ENCODE results near the gene MYO1G. TPM values are rescaled to one million over a fixed set of nuclear protein-coding genes. Genes with fewer than 3 reads are reported as not detected.

The MYO1G gene
- total and polyA plus RNA-seq, 4 experiments from 2014 or later: 92.9 to 168 (median 119) TPM

DNA sequence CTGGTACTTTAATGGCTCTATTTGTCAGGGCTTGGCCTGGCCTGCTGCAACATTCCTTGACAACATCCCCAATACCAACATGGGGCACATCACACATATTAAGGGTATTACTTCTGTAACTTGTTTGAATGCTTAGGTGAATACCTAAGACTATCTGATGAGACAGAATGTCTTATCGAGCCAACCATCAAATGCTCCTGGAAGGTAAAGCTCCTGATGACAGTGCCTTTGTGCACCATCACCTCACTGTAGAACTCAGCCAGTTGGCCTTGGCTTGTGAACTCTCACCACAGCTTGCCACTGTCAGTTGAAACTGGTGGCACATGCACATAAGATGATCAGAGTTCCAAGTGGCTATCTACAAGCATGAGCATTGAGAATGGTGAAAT, 3.7 kb upstream of the MYO1G start:
- intact Hi-C loops (cut with micrococcal nuclease): no loop called here
- Histone ChIP-seq H3K9me3 (ENCODE audit: control insufficient read depth in 1 of 2, low read length in 2 of 2) (no peaks in the 10 kb centered on the region), H3K27me3 (ENCODE audit: insufficient read depth, low read length) (no peaks in the 10 kb centered on the region), H3K4me3 (ENCODE audit: low read length in 2 of 2) (no peak overlapping the region), H3K4me1 (ENCODE audit: insufficient read depth, low read length) (peaks cover 76% of the 10 kb centered on the region), H3K36me3 (ENCODE audit: insufficient read depth, low read length) (peaks cover 30% of the 10 kb centered on the region), H3K27ac (ENCODE audit: low read depth, low read length) (peak overlapping the region; percentile 2)
- Mint-ChIP-seq H3K36me3 (peaks cover 42 to 71% of the 10 kb centered on the region in 2 donors), H3K9me3 (peaks cover 0 to 3% (median 0%) of the 10 kb centered on the region in 8 donors), H3K27ac (peak overlapping the region; percentile 11 to 98 (median 49)), H3K4me1 (peaks cover 55 to 100% (median 71%) of the 10 kb centered on the region in 4 donors), H3K27me3 (no peaks in the 10 kb centered on the region), H3K4me3 (peak overlapping the region in 3 of 8 donors; percentile 22 to 33 (median 27))
- peak in 1 of 5 donors; percentile 36 for DNase-seq
- POLR2A ChIA-PET (ENCODE audit: partially characterized antibody): interaction anchor here (0.6 to 21.9 kb wide), 6 partner anchors 9 to 134 kb away, joined by 3 to 551 read pairs (median 8); partner anchors contain the start of genes CCM2 and H2AZ2
- CTCF ChIA-PET (ENCODE audit: partially characterized antibody): interaction anchor here (0.6 to 3.9 kb wide), 6 partner anchors 9 to 70 kb away, joined by 3 to 21 read pairs (median 3); no protein-coding TSS in a partner anchor

DNA sequence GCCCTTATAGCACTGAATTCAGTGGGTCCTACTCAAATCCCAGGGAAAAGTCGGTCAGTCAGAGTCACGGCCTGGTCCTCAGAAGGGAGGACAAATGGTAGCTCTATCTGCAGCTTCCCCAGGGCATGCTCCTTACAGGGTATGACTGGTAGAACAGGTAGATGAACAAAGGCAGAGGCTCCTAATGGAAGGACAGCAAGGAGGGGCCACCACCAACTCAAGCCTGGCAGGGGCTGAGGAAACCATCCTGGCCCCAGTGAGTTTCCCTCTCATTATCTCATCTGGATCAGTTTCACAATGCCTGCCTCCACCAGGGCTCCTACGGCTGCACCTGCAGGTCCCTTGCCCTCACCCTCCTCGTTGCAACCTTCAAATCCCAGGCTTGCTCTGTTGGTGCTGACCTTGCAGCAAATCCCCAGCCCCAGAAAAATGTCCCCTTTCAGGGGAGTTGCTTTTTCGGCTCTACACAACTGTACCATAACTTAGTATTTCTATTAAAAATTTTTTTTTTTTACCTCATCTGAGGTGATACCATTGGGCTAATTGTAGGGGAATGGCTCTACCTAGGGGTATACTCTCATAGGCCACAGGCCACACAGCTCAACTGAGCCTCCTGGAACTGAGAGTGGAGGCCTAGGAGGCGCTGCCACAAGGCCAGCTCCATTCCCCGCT, 2.4 kb upstream of the MYO1G start:
- Histone ChIP-seq H3K36me3 (ENCODE audit: insufficient read depth, low read length) (peaks cover 39% of the 10 kb centered on the region), H3K4me1 (ENCODE audit: insufficient read depth, low read length) (peaks cover 78% of the 10 kb centered on the region), H3K4me3 (ENCODE audit: low read length in 2 of 2) (no peak overlapping the region), H3K9me3 (ENCODE audit: control insufficient read depth in 1 of 2, low read length in 2 of 2) (no peaks in the 10 kb centered on the region), H3K27ac (ENCODE audit: low read depth, low read length) (peak overlapping the region; percentile 85), H3K27me3 (ENCODE audit: insufficient read depth, low read length) (no peaks in the 10 kb centered on the region)
- ChIA-PET CTCF (ENCODE audit: partially characterized antibody) (interaction anchor here (1.0 to 5.3 kb wide), 3 partner anchors 8 to 154 kb away, joined by 3 to 42 read pairs (median 21); partner anchors contain the start of gene CCM2), POLR2A (ENCODE audit: partially characterized antibody) (interaction anchor here (0.9 to 21.9 kb wide), 4 partner anchors 9 to 49 kb away, joined by 4 to 551 read pairs (median 242); partner anchors contain the start of gene CCM2)
- peak overlapping the region; percentile 96 to 99 (median 98) for H3K27ac Mint-ChIP-seq
- H3K4me3 Mint-ChIP-seq: peak overlapping the region; percentile 52 to 99 (median 97)
- peaks cover 54 to 100% (median 72%) of the 10 kb centered on the region in 4 donors for H3K4me1 Mint-ChIP-seq
- H3K27me3 Mint-ChIP-seq: no peaks in the 10 kb centered on the region
- peak in 1 of 5 donors; percentile 60 for DNase-seq
- H3K9me3 Mint-ChIP-seq: peaks cover 0 to 1% (median 0%) of the 10 kb centered on the region in 8 donors
- H3K36me3 Mint-ChIP-seq: peaks cover 46 to 76% of the 10 kb centered on the region in 2 donors
- intact Hi-C loops (cut with micrococcal nuclease): no loop called here

DNA sequence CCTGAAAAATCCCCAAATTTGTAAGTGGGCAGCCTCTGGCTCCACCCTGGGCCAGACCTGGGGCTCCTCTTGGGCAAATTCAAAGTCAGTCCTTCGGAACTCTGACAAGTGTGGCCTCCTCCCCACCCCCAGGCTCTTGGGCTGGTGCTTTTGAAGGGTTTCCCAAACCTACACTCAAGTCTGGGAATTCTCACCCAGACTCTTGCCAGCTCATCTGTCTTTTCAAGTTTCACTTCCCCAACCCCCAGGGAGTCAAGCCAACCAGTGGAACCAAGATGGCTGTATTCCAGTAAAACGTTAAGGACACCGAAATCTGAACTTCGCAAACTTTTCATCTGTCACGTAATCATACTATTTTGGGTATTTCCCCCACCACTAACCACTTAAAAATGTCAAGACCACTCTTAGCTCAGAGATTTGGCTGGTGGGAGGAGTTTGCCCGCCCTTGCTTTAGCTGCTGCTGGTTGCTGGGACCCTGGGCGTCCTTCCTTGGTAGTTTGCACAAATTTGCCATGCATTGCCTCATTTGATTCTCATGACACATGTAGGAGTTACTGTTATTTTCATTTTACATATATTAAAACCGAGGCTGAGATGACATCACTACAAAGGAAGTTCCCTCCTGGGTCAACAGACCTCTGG, 1.7 kb upstream of the MYO1G start:
- intact Hi-C loops (cut with micrococcal nuclease): no loop called here
- peaks cover 49 to 100% (median 70%) of the 10 kb centered on the region in 4 donors for H3K4me1 Mint-ChIP-seq
- peak overlapping the region in 1 of 2 donors; percentile 2 for H3K4me3 ChIP-seq (ENCODE audit: low read length in 2 of 2)
- peak; percentile 51 to 96 (median 64) for DNase-seq
- H3K4me3 Mint-ChIP-seq: peak overlapping the region; percentile 52 to 99 (median 97)
- no peaks in the 10 kb centered on the region for H3K27me3 Mint-ChIP-seq
- H3K27ac ChIP-seq (ENCODE audit: low read depth, low read length): peak overlapping the region; percentile 85
- CTCF ChIA-PET (ENCODE audit: partially characterized antibody): interaction anchor here (1.0 to 5.3 kb wide), 3 partner anchors 21 to 155 kb away, joined by 3 to 42 read pairs (median 3); partner anchors contain the start of gene CCM2
- H3K36me3 Mint-ChIP-seq: peaks cover 41 to 71% of the 10 kb centered on the region in 2 donors
- no peaks in the 10 kb centered on the region for H3K27me3 ChIP-seq (ENCODE audit: insufficient read depth, low read length)
- H3K4me1 ChIP-seq (ENCODE audit: insufficient read depth, low read length): peaks cover 78% of the 10 kb centered on the region
- H3K27ac Mint-ChIP-seq: peak overlapping the region; percentile 96 to 99 (median 98)
- POLR2A ChIA-PET (ENCODE audit: partially characterized antibody): interaction anchor here (1.2 to 21.9 kb wide), 6 partner anchors 8 to 156 kb away, joined by 4 to 551 read pairs (median 12); partner anchors contain the start of genes CCM2, H2AZ2 and TBRG4
- no peaks in the 10 kb centered on the region for H3K9me3 ChIP-seq (ENCODE audit: control insufficient read depth in 1 of 2, low read length in 2 of 2)
- H3K36me3 ChIP-seq (ENCODE audit: insufficient read depth, low read length): peaks cover 45% of the 10 kb centered on the region
- no peaks in the 10 kb centered on the region for H3K9me3 Mint-ChIP-seq

DNA sequence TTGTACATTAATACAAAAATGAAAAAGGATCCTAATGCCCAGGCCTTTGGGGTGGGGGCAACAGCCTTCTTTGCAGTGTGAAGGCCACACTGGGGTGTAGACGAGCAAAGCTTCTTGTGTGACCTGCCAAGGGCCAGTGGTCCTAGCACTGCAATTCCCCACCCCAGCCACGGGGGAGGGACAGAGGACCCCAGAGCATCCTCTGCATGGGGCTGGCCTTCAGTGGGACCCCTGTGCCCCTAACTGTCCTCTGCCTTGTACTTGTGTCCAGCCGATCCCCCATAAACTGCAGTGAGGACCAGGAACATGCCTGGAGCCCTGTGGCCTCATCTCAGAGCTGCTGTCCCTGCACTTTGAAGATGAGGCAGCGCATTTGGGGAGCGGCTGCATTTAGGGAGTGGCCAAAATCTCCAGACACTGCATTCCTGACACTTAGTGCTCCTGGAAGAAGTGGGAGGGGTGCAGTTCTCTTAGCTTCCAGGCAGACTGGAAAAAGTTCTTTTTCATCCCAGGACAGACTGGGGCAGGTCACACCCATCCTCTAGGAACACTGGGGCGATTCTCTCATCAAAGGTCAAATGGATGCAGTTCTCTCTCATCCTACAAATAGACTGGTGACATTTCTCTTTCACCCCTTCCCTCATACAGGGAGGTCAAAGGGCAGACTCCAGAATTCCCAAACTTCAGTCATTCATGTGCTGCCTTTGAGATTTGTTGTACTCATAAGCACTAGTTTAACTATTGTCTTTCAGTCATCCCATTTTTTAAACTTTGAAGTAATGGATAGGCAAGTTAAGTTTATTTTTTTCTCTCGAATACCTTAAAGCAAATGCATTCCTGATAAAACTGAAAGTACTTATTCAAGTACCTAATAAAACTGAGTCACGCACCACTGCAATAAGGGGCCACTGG, 922 bp upstream of the MYO1G start:
- peaks cover 46 to 100% (median 67%) of the 10 kb centered on the region in 4 donors for H3K4me1 Mint-ChIP-seq
- intact Hi-C loops (cut with micrococcal nuclease): loop anchor here (1.0 kb wide), 3 partner anchors 20 to 132 kb away; partner anchors contain the start of gene TBRG4
- H3K9me3 Mint-ChIP-seq: no peaks in the 10 kb centered on the region
- Histone ChIP-seq H3K9me3 (ENCODE audit: control insufficient read depth in 1 of 2, low read length in 2 of 2) (no peaks in the 10 kb centered on the region), H3K27ac (ENCODE audit: low read depth, low read length) (peak overlapping the region; percentile 85), H3K4me3 (ENCODE audit: low read length in 2 of 2) (peak overlapping the region; percentile 13 to 77), H3K4me1 (ENCODE audit: insufficient read depth, low read length) (peaks cover 78% of the 10 kb centered on the region), H3K27me3 (ENCODE audit: insufficient read depth, low read length) (no peaks in the 10 kb centered on the region), H3K36me3 (ENCODE audit: insufficient read depth, low read length) (peaks cover 47% of the 10 kb centered on the region)
- H3K36me3 Mint-ChIP-seq: peaks cover 37 to 71% of the 10 kb centered on the region in 2 donors
- peak overlapping the region; percentile 96 to 99 (median 98) for H3K27ac Mint-ChIP-seq
- H3K27me3 Mint-ChIP-seq: no peaks in the 10 kb centered on the region
- ChIA-PET POLR2A (ENCODE audit: partially characterized antibody) (interaction anchor here (0.5 to 21.9 kb wide), 15 partner anchors 15 to 398 kb away, joined by 3 to 551 read pairs (median 5); partner anchors contain the start of genes CCM2, H2AZ2, PPIA and PURB), CTCF (ENCODE audit: partially characterized antibody) (interaction anchor here (1.2 to 8.1 kb wide), 5 partner anchors 17 to 56 kb away, joined by 3 to 120 read pairs (median 7); partner anchors contain the start of gene CCM2)
- DNase-seq: no peak
- peak overlapping the region; percentile 95 to 99 (median 98) for H3K4me3 Mint-ChIP-seq

DNA sequence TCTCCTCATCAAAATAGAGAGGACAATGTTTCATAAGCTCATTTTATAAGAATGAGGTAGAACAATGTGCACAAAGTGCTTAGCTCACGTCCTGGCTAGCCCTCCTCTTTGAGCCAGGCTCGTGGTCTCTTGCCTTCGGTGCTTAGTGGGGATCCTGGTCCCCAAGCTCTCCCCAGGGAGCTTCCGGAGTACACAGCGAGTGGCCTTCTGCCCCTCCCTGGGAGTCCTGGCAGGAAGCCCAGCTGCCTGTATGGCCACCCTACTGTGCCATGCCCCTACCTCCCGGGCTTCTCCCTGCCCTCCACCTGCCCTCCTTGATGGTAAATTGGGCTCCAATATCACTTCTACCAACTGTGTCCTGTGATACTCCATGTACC, 868 bp downstream of the MYO1G start:
- peak overlapping the region; percentile 96 to 99 (median 98) for H3K27ac Mint-ChIP-seq
- no peak for DNase-seq
- Histone ChIP-seq H3K27me3 (ENCODE audit: insufficient read depth, low read length) (no peaks in the 10 kb centered on the region), H3K36me3 (ENCODE audit: insufficient read depth, low read length) (peaks cover 47% of the 10 kb centered on the region), H3K9me3 (ENCODE audit: control insufficient read depth in 1 of 2, low read length in 2 of 2) (no peaks in the 10 kb centered on the region), H3K4me1 (ENCODE audit: insufficient read depth, low read length) (peaks cover 79% of the 10 kb centered on the region), H3K27ac (ENCODE audit: low read depth, low read length) (peak overlapping the region; percentile 85), H3K4me3 (ENCODE audit: low read length in 2 of 2) (peak overlapping the region; percentile 67 to 77)
- peak overlapping the region; percentile 95 to 99 (median 98) for H3K4me3 Mint-ChIP-seq
- H3K9me3 Mint-ChIP-seq: no peaks in the 10 kb centered on the region
- H3K4me1 Mint-ChIP-seq: peaks cover 37 to 97% (median 62%) of the 10 kb centered on the region in 4 donors
- intact Hi-C loops (cut with micrococcal nuclease): loop anchor here (1.0 kb wide), 1 partner anchor 8 kb away; no protein-coding TSS in a partner anchor
- H3K27me3 Mint-ChIP-seq: no peaks in the 10 kb centered on the region
- CTCF ChIA-PET (ENCODE audit: partially characterized antibody): interaction anchor here (1.1 to 10.6 kb wide), 7 partner anchors 18 to 157 kb away, joined by 3 to 239 read pairs (median 7); partner anchors contain the start of gene CCM2
- peaks cover 20 to 70% of the 10 kb centered on the region in 2 donors for H3K36me3 Mint-ChIP-seq
- POLR2A ChIA-PET (ENCODE audit: partially characterized antibody): interaction anchor here (0.7 to 21.9 kb wide), 13 partner anchors 14 to 1328 kb away, joined by 3 to 551 read pairs (median 8); partner anchors contain the start of genes CCM2, OGDH, PURB and TMED4
